ENCODE data around the gene UXS1.

The UXS1 gene

GRCh38 chr2:106107509-106108131 lies 86.5 kb downstream of the UXS1 start:
- peak; percentile 65 for DNase-seq

- DNase-seq = no peak
These were observed 87.2 kb downstream of the UXS1 start for GRCh38 chr2:106106622-106107508.

GRCh38 chr2:106105151-106105922 lies 88.8 kb downstream of the UXS1 start:
- no peak for DNase-seq

GRCh38 chr2:106104332-106105062 lies 89.6 kb downstream of the UXS1 start:
- DNase-seq = peak; percentile 49

- no peak for DNase-seq
These were observed 94.4 kb downstream of the UXS1 start for GRCh38 chr2:106099691-106100090.

- no peak for DNase-seq
These were observed 95.4 kb downstream of the UXS1 start for GRCh38 chr2:106098664-106099063.

DNA sequence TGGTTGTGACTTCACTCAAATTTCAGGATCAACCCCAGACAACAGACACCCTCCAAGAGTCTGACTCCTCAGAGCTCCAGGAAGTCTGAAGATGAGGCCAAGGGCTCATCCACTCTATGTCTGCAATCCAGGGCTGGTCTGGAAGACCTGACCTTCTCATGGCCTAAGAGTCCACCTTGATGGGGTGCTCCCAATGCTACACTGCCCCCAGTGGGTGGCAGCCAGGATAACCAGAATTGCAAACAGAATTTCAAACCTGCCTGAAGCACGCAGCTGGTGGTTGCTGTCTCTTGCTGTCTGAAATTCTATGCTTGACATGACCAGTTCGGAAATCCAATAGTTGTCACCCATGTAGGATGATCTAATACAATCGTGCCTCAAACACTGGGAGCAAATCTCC lies 96.0 kb downstream of the UXS1 start:
- DNase-seq = peak; percentile 31

DNA sequence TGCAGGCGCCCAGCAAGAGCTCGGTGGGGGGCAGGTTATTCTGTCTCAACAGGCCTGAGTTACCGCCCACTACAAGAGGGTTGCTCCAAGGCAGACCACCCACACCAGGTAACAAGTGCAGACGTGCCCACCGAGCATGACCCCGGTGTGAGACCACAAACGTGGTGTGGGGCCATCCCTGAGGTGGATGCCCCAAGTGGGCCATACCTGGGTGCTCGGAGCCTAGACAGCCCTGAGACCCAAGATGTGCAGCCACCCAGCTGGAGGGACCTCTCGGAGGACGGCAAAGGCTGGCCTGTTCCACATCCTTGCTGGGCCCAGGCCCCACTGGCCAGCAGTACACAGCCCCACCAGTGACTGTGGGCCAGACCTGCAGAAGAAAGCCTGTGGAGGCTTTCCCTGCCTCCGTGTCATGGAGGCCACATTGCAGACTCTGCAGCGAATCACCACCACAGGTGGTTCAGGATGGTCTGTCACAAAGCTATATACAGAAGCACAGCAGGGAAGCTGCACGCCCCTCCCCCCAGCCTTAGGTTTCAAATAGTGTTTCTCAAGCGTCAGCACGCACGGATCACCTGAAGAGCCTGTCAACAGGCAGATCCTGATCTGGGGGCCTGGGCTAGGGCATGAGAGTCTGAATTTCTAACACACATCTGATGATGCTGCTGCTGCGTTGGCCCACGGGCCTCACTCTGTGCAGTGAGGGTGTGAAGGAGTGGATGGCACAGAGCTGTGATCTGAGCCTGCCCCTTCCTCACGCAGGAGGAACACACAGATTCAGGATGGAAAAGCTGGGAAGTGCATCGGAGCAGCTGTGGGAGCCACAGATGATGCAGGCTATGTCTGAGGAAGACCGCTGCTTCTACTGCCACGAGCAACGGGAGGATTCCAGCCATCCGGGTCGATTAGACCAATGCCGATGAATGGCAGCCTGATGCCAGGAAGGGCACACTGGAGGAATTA lies 96.8 kb downstream of the UXS1 start:
- no peak for DNase-seq

- DNase-seq = no peak
These were observed 97.6 kb downstream of the UXS1 start for GRCh38 chr2:106096299-106097037.

DNA sequence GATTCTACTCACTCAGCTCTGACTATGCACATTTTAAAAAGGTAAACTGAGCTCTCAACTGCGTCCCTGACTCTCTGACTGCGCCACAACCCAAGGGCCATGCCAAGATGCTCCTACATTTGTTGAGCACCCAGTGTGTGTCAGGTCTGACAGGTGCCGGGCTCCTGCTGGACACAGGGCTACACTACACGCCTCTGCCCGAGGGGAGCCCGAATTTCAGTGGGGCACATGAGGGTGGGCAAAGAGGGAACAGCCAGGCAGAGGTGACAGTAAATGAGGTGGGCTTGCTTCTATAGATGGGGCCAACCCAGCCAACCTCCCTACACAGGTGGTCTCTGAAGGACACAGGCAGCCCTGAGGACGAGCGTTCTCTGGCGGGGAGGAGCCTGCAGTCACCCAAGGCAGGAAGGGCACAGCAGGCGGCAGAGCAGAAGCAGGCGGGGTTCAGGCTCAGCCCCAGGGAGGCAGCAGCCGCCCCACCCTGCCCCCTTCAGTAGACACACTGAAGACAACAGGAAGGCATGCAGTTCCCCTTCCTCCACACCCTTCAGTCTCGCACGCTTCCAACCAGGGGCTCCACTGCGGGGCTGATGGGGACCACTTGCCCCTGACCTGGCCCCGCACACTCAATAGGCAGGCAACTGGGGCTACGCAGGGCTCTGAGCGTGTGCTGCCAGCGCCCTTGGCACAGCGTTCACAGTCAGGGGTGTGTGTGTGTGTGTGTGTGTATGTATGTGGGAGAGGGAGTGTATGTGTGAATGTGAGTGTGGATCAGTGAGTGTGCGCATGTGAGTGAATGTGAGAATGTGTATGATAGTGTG lies 98.4 kb downstream of the UXS1 start:
- peak; percentile 71 for DNase-seq

DNA sequence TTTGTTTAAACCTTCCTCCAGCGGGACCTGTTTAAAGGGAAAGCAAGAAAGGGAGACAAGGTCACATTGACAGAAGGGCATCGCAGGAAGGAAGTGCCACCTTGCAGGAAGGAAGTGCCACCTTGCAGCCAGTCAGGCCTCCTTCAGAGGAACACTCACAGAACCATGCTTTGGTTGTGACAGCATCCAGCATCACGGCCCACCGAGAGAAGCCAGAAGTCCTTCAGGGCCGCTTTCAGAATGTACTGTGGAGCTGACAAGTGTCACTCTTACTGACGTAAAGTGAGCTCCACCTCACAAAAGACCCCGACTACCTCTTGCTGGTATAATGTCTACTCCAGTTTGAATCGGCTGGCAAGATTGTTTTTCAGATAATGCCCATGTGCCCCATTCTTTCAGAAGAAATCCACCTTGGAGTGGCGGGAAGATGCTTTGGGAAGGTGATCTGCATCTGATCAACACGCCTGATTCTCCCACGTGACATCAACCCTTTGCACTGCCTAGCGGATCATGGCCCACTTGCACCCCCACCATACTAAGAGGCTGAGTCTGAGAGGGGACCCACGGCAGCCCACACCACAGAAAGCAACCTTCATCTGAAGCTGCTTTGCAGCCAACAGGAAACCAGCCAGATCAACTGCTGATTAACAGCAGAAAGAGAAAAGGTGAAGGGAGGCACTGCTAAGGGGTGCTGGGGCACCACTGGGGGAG lies 99.8 kb downstream of the UXS1 start:
- DNase-seq = peak; percentile 46

DNA sequence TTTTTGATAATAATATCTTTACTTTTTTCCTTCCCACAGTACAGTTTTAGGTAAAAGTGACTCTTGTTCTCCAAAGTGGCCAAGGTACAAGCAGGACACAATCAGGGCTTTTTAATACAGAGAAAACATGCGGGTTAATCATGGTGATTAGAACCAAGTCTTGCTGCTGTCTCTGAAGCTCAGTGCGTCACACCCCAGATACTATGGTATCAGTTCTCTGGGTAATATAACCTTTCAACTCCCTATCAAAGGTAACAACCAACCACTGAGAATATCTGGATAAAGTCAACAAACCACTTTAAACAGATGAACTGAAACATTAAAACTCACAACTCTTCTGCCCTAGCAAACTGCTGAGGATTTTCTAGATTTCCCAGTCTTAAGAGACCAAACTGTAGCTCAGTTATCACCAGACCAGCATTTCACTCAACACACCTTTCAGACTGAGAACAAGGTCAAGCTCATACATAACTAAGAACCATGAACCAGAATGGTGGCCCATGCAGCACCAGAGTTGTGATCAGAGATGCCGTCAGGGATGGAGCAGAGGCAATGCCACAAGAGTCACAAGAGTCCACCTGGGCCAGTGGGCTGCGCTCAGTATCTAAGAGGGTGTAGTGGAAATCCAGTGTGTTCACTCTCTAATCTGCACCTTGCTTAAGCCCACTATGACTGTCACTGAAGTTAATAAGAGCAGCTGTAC lies 103.0 kb downstream of the UXS1 start:
- DNase-seq = no peak

DNA sequence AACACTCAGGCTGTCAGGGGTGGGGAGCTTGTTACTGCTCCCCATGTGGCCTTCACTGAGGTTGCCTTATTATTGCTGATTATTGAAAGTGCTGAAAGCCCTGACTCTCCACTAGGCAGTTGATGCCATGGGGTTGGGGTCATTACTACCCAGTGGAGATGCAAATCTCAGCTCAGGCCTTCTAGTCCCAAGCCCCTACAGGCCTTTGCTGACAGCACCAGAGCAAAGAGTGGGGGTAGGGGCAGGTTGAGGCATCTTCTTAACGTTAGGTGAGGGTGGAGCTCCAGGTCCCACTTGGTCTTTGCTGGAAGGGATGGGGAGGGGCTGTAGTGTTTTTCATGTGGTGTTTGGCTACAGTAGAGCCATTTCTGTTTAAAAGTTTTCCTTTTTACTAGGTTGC lies 104.5 kb downstream of the UXS1 start:
- no peak for DNase-seq

GRCh38 chr2:106085181-106085940 lies 108.7 kb downstream of the UXS1 start:
- DNase-seq = peak; percentile 42

- no peak for DNase-seq
These were observed 113.1 kb downstream of the UXS1 start for GRCh38 chr2:106080959-106081358.

DNA sequence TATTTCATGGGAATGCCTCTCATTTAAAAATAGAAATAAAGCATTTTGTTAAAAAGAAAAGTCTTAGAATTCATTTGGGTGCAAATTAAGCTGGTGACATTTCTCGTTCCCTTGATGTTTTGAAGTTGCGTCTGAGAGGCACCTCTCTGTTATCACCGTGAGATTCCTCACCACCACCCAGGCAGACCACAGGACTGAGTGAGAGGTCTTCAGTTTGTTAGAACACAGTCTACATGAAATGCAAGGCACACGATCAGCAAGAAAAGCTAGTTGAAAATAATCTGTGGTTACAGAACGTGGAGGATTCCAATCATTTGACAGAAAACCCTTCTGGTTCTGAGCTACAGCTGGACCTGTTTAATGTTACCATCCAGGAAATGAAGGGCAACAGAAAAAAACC lies 116.0 kb downstream of the UXS1 start:
- DNase-seq = no peak

- DNase-seq = no peak
These were observed 117.2 kb downstream of the UXS1 start for GRCh38 chr2:106076941-106077340.

- no peak for DNase-seq
These were observed 119.1 kb downstream of the UXS1 start for GRCh38 chr2:106075048-106075447.
